ENCODE data around the gene TRAPPC14. TPM values are rescaled to one million over a fixed set of nuclear protein-coding genes. Genes with fewer than 3 reads are reported as not detected.

TRAPPC14 gene
- total RNA-seq, 1 experiment from 2014 or later, result 23.4 TPM

GRCh38 chr7:100157069-100157333 lies 1.5 kb downstream of the TRAPPC14 start:
- POLR2A ChIA-PET (ENCODE audit: unreplicated experiment), result interaction anchor here (0.5 to 0.9 kb wide), 2 partner anchors 9 to 237 kb away, joined by 4 to 5 read pairs; no protein-coding TSS in a partner anchor
- CTCF ChIA-PET, result no interaction called here
- H3K4me2 ChIP-seq, result peak overlapping the region; percentile 82
- no peaks in the 10 kb centered on the region for H3K9me2 ChIP-seq (ENCODE audit: insufficient read depth)
- peaks cover 22% of the 10 kb centered on the region for H3K79me2 ChIP-seq (ENCODE audit: low read depth)
- no peak for TF ChIP-seq CTCF (conservative IDR thresholded peaks at IDR 0.05)
- TF ChIP-seq EZH2 (IDR thresholded peaks at IDR 0.05; ENCODE audit: low read depth), result no peak
- H3K9me3 ChIP-seq (ENCODE audit: insufficient read depth, low read depth), result no peaks in the 10 kb centered on the region
- intact Hi-C loops (cut with micrococcal nuclease; ENCODE audit: unreplicated experiment), result no loop called here
- DNase-seq, result no peak
- peak overlapping the region; percentile 86; the same call in 1 of the 2 replicates for H3K4me3 ChIP-seq
- no TSS peak for BruUV-seq (replicated peaks)
- H2AFZ ChIP-seq, result no peak overlapping the region
- peaks cover 68% of the 10 kb centered on the region for H3F3A ChIP-seq (ENCODE audit: insufficient read depth, low read depth)
- H4K20me1 ChIP-seq (ENCODE audit: insufficient read depth), result peaks cover 24% of the 10 kb centered on the region
- H3K4me1 ChIP-seq (replicated peaks; ENCODE audit: insufficient read depth), result peaks cover 35% of the 10 kb centered on the region
- H3K27ac ChIP-seq, result peak overlapping the region; percentile 55; the same call in 1 of the 2 replicates
- H3K27me3 ChIP-seq (ENCODE audit: insufficient read depth, low read depth), result no peaks in the 10 kb centered on the region
- peaks cover 4% of the 10 kb centered on the region; the same call in 1 of the 2 replicates for H3K36me3 ChIP-seq (ENCODE audit: low read depth)

GRCh38 chr7:100156331-100157068 lies 2.0 kb downstream of the TRAPPC14 start:
- no TSS peak for BruUV-seq (replicated peaks)
- H3K4me1 ChIP-seq (replicated peaks; ENCODE audit: insufficient read depth), result peaks cover 35% of the 10 kb centered on the region
- no peak overlapping the region for H2AFZ ChIP-seq
- intact Hi-C loops (cut with micrococcal nuclease; ENCODE audit: unreplicated experiment), result no loop called here
- no peaks in the 10 kb centered on the region for H3K9me2 ChIP-seq (ENCODE audit: insufficient read depth)
- H3F3A ChIP-seq (ENCODE audit: insufficient read depth, low read depth), result peaks cover 70% of the 10 kb centered on the region
- H3K36me3 ChIP-seq (ENCODE audit: low read depth), result peaks cover 4% of the 10 kb centered on the region; the same call in 1 of the 2 replicates
- peak overlapping the region; percentile 86; the same call in 1 of the 2 replicates for H3K4me3 ChIP-seq
- no peak for TF ChIP-seq CTCF (conservative IDR thresholded peaks at IDR 0.05)
- TF ChIP-seq EZH2 (IDR thresholded peaks at IDR 0.05; ENCODE audit: low read depth), result no peak
- no peak for DNase-seq
- POLR2A ChIA-PET (ENCODE audit: unreplicated experiment), result interaction anchor here (0.5 to 0.9 kb wide), 2 partner anchors 9 to 237 kb away, joined by 4 to 5 read pairs; no protein-coding TSS in a partner anchor
- H3K4me2 ChIP-seq, result peak overlapping the region; percentile 82
- no peak overlapping the region for H3K27ac ChIP-seq
- H3K79me2 ChIP-seq (ENCODE audit: low read depth), result peaks cover 22% of the 10 kb centered on the region
- H3K9me3 ChIP-seq (ENCODE audit: insufficient read depth, low read depth), result no peaks in the 10 kb centered on the region
- peaks cover 24% of the 10 kb centered on the region for H4K20me1 ChIP-seq (ENCODE audit: insufficient read depth)
- no peaks in the 10 kb centered on the region for H3K27me3 ChIP-seq (ENCODE audit: insufficient read depth, low read depth)
- CTCF ChIA-PET, result no interaction called here

GRCh38 chr7:100155553-100156317 lies 2.8 kb downstream of the TRAPPC14 start:
- ChIA-PET CTCF (no interaction called here), POLR2A (ENCODE audit: unreplicated experiment) (no interaction called here)
- no TSS peak for BruUV-seq (replicated peaks)
- Histone ChIP-seq H3F3A (ENCODE audit: insufficient read depth, low read depth) (peaks cover 73% of the 10 kb centered on the region), H3K27me3 (ENCODE audit: insufficient read depth, low read depth) (no peaks in the 10 kb centered on the region), H3K9me3 (ENCODE audit: insufficient read depth, low read depth) (no peaks in the 10 kb centered on the region), H3K79me2 (ENCODE audit: low read depth) (peaks cover 26% of the 10 kb centered on the region), H3K36me3 (ENCODE audit: low read depth) (peaks cover 4% of the 10 kb centered on the region; the same call in 1 of the 2 replicates), H3K9me2 (ENCODE audit: insufficient read depth) (no peaks in the 10 kb centered on the region), H3K4me2 (no peak overlapping the region), H3K4me3 (no peak overlapping the region), H3K27ac (no peak overlapping the region), H4K20me1 (ENCODE audit: insufficient read depth) (peaks cover 24% of the 10 kb centered on the region), H3K4me1 (replicated peaks; ENCODE audit: insufficient read depth) (peaks cover 35% of the 10 kb centered on the region), H2AFZ (no peak overlapping the region)
- intact Hi-C loops (cut with micrococcal nuclease; ENCODE audit: unreplicated experiment), result no loop called here
- no peak for DNase-seq
- TF ChIP-seq CTCF (conservative IDR thresholded peaks at IDR 0.05) (no peak), EZH2 (IDR thresholded peaks at IDR 0.05; ENCODE audit: low read depth) (no peak)
